Sigmoid colon (tissue), 4 donors: ENCODE results near the gene AIPL1.

ENCODE experiments used
- POLR2AphosphoS5 ChIP-seq, 4 donors: sonication (generic); formaldehyde crosslinking; IDR thresholded peaks; one replicate each; pipeline ENCODE4 v1.6.1; 2017; ENCODE audit warnings: antibody characterized with exemption in 4 of 4
- TF ChIP-seq, protein P1 (sequence below), 4 experiments: fragments of 450-650 bp in 3 of 4; fragments of 200-600 bp in 1 of 4; IDR thresholded peaks; one replicate each; pipeline ENCODE4 v1.5.1; 2016 to 2019; ENCODE audit warnings: antibody characterized with exemption in 4 of 4, mild to moderate bottlenecking in 3 of 4, moderate library complexity in 2 of 4

GRCh38 chr17:6449307-6449706, 14.4 kb upstream of the AIPL1 start:
- TF ChIP-seq, protein P1, sequence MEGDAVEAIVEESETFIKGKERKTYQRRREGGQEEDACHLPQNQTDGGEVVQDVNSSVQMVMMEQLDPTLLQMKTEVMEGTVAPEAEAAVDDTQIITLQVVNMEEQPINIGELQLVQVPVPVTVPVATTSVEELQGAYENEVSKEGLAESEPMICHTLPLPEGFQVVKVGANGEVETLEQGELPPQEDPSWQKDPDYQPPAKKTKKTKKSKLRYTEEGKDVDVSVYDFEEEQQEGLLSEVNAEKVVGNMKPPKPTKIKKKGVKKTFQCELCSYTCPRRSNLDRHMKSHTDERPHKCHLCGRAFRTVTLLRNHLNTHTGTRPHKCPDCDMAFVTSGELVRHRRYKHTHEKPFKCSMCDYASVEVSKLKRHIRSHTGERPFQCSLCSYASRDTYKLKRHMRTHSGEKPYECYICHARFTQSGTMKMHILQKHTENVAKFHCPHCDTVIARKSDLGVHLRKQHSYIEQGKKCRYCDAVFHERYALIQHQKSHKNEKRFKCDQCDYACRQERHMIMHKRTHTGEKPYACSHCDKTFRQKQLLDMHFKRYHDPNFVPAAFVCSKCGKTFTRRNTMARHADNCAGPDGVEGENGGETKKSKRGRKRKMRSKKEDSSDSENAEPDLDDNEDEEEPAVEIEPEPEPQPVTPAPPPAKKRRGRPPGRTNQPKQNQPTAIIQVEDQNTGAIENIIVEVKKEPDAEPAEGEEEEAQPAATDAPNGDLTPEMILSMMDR (IDR thresholded peaks at IDR 0.05): no peak
- TF ChIP-seq POLR2AphosphoS5 (IDR thresholded peaks at IDR 0.05): no peak
